ENCODE data around the gene CCDC85B. TPM values are rescaled to one million over a fixed set of nuclear protein-coding genes. Genes with fewer than 3 reads are reported as not detected.
A peak's percentile ranks its signal among the peaks of the same experiment; 100 is the strongest.

Gene CCDC85B
- total and polyA plus RNA-seq, 2 of the 13 experiments (the other 11 are each of a cell fraction or from before 2014, with no cell fraction given): 8.2 to 19.5 TPM

- TF ChIP-seq CHCHD3 (CRISPR knock-in tag; IDR thresholded peaks at IDR 0.05) (0 out of 2 replicates have a peak, but pooled peaks have one; percentile 32), THRA (CRISPR knock-in tag; IDR thresholded peaks at IDR 0.05; ENCODE audit: borderline replicate concordance) (no peak), GABPA (IDR thresholded peaks at IDR 0.05; ENCODE audit: low read depth, low read length) (no peak), GABPA (CRISPR knock-in tag; IDR thresholded peaks at IDR 0.05; ENCODE audit: low read depth) (peak; percentile 82), PCBP2 (optimal IDR thresholded peaks at IDR 0.05; ENCODE audit: low read depth, low read length, poor library complexity, severe bottlenecking) (no peak), POLR2A (IDR thresholded peaks at IDR 0.05; ENCODE audit: insufficient read depth in 1 of 2, low read depth in 2 of 2, low read length in 2 of 2) (peak in 1 of 2 experiments; percentile 44; a peak in 1 of 4 replicates), KDM4B (CRISPR knock-in tag; IDR thresholded peaks at IDR 0.05) (no peak), ZNF281 (CRISPR knock-in tag; IDR thresholded peaks at IDR 0.05; ENCODE audit: borderline replicate concordance) (no peak), SMAD1 (CRISPR knock-in tag; IDR thresholded peaks at IDR 0.05; ENCODE audit: borderline replicate concordance, low read depth) (no peak), HMGXB3 (CRISPR knock-in tag; IDR thresholded peaks at IDR 0.05; ENCODE audit: borderline replicate concordance) (peak; percentile 48; the same call in 1 of the 2 replicates), RNF2 (conservative IDR thresholded peaks at IDR 0.05; ENCODE audit: low read depth) (no peak), IRX3 (CRISPR knock-in tag; IDR thresholded peaks at IDR 0.05; ENCODE audit: borderline replicate concordance, low read depth) (no peak), PATZ1 (CRISPR knock-in tag; IDR thresholded peaks at IDR 0.05) (peak; percentile 73), ZNF564 (CRISPR knock-in tag; IDR thresholded peaks at IDR 0.05) (no peak), ZNF292 (CRISPR knock-in tag; IDR thresholded peaks at IDR 0.05; ENCODE audit: borderline replicate concordance, low read depth) (no peak)
- TF ChIP-seq, protein P1, sequence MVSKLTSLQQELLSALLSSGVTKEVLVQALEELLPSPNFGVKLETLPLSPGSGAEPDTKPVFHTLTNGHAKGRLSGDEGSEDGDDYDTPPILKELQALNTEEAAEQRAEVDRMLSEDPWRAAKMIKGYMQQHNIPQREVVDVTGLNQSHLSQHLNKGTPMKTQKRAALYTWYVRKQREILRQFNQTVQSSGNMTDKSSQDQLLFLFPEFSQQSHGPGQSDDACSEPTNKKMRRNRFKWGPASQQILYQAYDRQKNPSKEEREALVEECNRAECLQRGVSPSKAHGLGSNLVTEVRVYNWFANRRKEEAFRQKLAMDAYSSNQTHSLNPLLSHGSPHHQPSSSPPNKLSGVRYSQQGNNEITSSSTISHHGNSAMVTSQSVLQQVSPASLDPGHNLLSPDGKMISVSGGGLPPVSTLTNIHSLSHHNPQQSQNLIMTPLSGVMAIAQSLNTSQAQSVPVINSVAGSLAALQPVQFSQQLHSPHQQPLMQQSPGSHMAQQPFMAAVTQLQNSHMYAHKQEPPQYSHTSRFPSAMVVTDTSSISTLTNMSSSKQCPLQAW (CRISPR knock-in tag; IDR thresholded peaks at IDR 0.05): peak; percentile 32; the same call in 1 of the 2 replicates
Observed at GRCh38 chr11:65856689-65857499, 33.6 kb upstream of the CCDC85B start (continued).

Measured in HepG2 (cell line).